HG03064 (cell line): Measurements from ENCODE around the gene NT5C1A.

ENCODE experiments used
- ATAC-seq: cut with Tn5 transposase; IDR thresholded peaks from one replicate; pipeline ENCODE4 v1.9.1; 2021; ENCODE audit warnings: low read depth; ENCODE audit not compliant: unreplicated experiment

The NT5C1A gene

GRCh38 chr1:39639305-39640130 is 32.4 kb downstream of the NT5C1A start, which contains the start of gene HEYL:
Gene HEYL (minus strand): TSS chr1:39639643. CDS start chr1:39639625, 18 bp downstream.
- no peak for ATAC-seq

DNA sequence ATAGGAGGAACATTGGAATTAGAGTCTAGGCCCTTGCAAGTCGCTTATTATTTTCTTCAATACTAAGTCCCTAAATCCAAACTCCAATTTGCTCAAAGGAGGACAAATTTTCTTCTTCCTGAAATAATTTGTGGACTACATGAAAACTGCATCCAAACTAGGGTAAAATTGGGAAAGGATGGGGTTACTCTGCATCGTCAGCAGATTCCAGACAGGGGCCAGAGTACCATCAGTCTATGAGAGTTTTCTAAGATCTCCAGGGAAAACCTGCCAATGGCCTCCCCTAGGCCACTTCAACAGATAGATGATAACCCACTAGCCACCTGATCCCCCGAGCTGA is 33.0 kb downstream of the NT5C1A start:
- ATAC-seq: no peak

DNA sequence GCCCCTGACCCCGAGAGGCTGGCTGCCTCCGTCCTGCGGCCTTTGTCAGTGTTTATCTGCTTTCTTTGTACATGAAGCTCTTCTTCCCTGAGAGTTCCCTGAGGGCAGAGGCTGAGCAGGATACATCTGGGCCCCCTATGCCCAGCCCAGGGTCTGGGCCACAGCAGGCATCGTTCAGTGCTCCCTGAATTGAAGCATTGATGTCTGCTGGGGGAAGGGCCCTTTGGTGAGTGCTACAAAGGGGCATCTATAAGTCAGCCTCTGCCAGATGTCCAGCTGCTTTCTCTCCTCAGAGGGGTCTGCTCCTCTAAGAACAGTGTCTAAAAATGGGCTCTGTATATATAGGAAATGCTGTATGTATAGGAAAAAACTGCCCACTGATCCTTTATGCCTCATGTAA is 34.5 kb downstream of the NT5C1A start:
- ATAC-seq: no peak

- no peak for ATAC-seq
These were observed 36.1 kb downstream of the NT5C1A start for GRCh38 chr1:39635871-39636210.

- ATAC-seq: no peak
These were observed 36.6 kb downstream of the NT5C1A start for GRCh38 chr1:39635205-39635870.

GRCh38 chr1:39633422-39633821 is 38.5 kb downstream of the NT5C1A start:
- no peak for ATAC-seq

DNA sequence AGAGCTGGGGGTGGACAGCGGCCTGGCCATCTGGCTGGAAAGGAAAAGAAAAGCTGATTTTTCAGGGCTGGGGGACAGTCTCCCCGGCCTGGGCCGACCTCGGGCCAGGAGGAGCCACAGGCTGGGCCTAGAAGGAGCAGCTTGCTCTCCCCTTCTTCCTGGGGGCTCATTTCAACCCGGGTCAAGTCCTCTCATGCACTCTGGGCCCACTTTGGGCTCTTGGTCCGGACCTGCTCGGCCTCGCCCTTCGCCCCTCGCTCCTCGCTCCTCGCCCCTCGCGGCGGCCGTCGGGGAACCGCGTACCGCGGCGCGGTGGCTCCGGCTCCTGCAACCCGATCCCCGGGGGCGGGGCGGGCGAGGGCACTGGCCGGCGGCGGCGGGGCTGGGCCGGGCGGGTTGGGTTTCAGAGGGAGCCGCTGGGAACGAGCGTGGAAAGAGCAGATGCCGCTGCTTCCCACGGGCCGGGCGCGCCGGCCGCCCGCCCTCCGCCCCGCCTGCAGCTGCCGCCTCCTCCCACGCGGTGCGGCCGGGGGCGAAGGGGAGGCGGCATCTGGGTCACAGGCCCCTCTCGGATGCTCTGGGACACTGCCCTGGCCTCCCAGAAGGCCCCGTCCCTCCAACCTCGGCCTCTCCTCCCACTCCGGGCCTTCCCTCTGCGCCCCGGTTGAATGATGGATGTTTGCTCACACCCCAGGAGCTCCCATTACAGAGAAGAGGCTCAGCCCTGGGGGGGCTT is 39.1 kb downstream of the NT5C1A start:
- ATAC-seq: no peak

- ATAC-seq: no peak
These were observed 39.6 kb downstream of the NT5C1A start for GRCh38 chr1:39632323-39632681.

DNA sequence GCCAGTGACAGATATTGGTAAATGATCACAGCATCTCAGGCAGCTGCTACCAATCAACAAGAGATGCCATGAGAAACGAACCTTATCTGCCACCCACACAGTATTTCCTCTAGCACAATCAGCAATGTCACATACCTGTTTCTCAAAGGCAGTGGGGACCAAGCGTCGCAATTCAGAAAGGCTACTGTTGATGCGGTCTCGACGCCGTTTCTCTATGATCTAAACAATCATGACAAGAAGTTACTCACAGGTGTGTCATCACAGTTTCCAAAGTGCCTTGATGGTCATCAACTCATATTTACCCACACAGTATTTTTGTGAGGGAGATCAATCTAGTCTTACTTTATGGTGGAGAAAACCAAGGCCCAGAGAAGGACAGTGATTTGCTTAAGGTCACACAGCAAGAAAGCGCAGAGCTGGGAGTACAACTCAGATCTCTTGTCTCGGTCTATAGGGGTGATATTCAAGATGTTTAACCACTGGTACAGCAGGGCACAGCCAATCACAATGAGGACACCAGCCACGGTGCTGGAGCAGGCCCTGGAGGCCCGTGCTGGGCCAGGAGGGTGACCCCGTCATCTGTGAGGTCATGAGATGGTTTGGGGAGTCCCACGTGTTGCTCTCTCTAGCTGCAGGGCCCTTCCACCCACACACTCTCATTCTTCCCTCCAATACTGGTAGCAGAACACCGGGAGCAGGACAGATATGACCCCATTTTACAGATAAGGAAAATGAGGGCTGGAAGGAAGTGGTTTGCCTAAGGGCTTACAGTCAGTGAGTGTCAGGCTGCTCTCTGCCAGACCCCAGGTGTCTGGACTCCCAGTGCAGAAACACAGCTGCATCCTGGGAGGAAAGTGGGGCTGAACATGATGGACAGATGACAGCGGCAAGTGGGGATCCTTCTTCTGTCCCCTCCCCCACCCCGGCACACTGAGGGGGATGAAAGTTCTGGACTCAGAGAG is 40.3 kb downstream of the NT5C1A start:
- ATAC-seq: no peak

GRCh38 chr1:39628807-39629350 is 43.0 kb downstream of the NT5C1A start:
- no peak for ATAC-seq

GRCh38 chr1:39626646-39627045 is 45.3 kb downstream of the NT5C1A start:
- no peak for ATAC-seq

- no peak for ATAC-seq
These were observed 46.2 kb downstream of the NT5C1A start for GRCh38 chr1:39625462-39626273.

GRCh38 chr1:39625009-39625408 is 46.9 kb downstream of the NT5C1A start:
- no peak for ATAC-seq

DNA sequence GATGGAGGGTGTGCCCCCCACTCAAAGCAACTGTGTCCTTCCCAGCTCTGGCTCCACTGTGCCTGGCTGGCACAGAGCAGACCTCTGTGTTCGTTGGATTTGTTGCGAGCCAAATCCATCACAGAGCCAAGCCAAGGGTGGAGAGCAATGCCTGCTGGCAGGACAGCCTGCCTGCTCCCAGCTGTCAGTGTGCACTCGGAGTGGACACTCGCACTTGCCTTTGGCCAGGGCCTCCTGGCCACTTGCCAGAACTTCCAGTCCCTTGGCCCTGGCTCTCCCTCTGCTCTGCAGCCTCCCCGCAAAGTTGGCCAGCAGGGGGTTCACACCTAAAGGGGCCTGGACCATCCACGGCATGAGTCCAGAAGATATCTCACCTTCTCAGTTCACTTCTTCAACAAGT is 48.9 kb downstream of the NT5C1A start:
- no peak for ATAC-seq

GRCh38 chr1:39622427-39622826 is 49.5 kb downstream of the NT5C1A start:
- ATAC-seq: no peak

- ATAC-seq: no peak
These were observed 51.2 kb downstream of the NT5C1A start for GRCh38 chr1:39620659-39621165.

DNA sequence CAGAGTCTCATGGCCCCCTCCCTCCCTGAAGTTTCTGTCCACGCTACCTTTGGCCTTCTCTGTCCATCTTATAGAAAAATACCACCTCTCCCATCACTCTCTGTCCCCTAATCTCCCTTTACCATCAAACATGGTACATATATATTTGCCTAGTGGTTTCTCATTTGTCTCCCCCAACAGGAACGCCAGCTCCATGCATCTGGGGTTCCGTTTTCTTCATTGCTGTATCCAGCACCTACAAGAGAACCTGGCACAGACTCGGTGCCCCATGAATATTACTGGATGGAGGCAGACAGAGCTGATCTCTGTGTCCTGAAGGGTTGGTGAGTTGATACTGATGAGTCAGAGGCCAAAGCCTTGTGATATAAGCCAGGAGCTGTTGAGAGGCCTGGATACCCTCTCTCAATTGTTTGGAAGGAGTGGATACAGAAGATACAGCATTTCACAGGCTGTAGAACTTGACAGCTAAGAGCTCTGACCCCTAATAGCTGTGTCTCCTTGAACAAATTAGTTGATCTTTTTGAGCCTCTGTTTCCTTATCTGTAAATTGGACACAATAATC is 54.3 kb downstream of the NT5C1A start:
- no peak for ATAC-seq

- ATAC-seq: no peak
These were observed 56.7 kb downstream of the NT5C1A start for GRCh38 chr1:39615086-39615673.
